Body of pancreas (tissue), 4 donors: ENCODE measurements around the gene FAM120B.

Experiments
- POLR2A ChIP-seq, 3 donors: fragments of 450-650 bp; IDR thresholded peaks; one replicate each; pipeline ENCODE4 v1.6.1; 2016; ENCODE audit warnings: antibody characterized with exemption in 3 of 3, mild to moderate bottlenecking in 2 of 3
- TF ChIP-seq, protein P1 (sequence below), 7 experiments: fragments of 450-650 bp in 4 of 7; fragments of 200-600 bp in 3 of 7; sonication (generic) in 3 of 7; IDR thresholded peaks; one replicate each; pipeline ENCODE4 v1.5.1; 2016 to 2019; ENCODE audit warnings: antibody characterized with exemption in 7 of 7

DNA sequence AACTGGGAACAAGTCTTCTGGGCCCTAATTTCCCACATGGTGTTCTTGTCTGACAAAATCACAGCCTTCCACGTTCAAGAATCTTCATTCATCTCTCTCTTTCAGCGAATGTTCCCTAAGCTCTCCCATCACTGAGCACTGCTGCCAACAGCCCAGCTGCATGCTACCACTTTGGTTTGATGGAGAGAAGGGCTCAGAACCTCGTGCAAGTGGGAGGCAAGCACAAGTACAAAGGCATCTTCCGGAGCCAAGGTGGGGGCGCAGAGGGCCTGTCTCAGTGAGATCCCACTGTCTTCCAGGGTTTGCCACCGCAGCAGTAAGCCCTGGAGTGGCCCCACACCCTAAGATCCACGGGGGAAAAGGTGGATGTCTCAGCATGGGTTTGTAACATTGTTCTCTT, 32.9 kb upstream of the FAM120B start:
- TF ChIP-seq, protein P1, sequence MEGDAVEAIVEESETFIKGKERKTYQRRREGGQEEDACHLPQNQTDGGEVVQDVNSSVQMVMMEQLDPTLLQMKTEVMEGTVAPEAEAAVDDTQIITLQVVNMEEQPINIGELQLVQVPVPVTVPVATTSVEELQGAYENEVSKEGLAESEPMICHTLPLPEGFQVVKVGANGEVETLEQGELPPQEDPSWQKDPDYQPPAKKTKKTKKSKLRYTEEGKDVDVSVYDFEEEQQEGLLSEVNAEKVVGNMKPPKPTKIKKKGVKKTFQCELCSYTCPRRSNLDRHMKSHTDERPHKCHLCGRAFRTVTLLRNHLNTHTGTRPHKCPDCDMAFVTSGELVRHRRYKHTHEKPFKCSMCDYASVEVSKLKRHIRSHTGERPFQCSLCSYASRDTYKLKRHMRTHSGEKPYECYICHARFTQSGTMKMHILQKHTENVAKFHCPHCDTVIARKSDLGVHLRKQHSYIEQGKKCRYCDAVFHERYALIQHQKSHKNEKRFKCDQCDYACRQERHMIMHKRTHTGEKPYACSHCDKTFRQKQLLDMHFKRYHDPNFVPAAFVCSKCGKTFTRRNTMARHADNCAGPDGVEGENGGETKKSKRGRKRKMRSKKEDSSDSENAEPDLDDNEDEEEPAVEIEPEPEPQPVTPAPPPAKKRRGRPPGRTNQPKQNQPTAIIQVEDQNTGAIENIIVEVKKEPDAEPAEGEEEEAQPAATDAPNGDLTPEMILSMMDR (IDR thresholded peaks at IDR 0.05) = no peak
- TF ChIP-seq POLR2A (IDR thresholded peaks at IDR 0.05) = no peak
